AG09319 (cell line): ENCODE results near the gene OMG.
"Not testable (repeated sequence)": the region's sequence is repeated elsewhere in the genome, so short reads cannot be mapped to it uniquely, and the experiment has no call there.

Source experiments
- DNase-seq: peaks from one replicate; pipeline ENCODE4 v3.0.0-alpha.2; 2010; ENCODE audit warnings: low read depth; ENCODE audit errors: extremely low read depth
- TF ChIP-seq, protein P1 (sequence below): IDR thresholded peaks from 2 replicates; pipeline ENCODE4 v1.5.1; 2011; ENCODE audit warnings: low read depth, mild to moderate bottlenecking, inconsistent platforms, low read length, moderate library complexity

Gene OMG

GRCh38 chr17:31313982-31314781, 17.1 kb upstream of the OMG start, which contains the start of gene EVI2B:
TSS of gene EVI2B (minus strand) at chr17:31314054. CDS start at chr17:31305609, 8,445 bp downstream.
- TF ChIP-seq, protein P1, sequence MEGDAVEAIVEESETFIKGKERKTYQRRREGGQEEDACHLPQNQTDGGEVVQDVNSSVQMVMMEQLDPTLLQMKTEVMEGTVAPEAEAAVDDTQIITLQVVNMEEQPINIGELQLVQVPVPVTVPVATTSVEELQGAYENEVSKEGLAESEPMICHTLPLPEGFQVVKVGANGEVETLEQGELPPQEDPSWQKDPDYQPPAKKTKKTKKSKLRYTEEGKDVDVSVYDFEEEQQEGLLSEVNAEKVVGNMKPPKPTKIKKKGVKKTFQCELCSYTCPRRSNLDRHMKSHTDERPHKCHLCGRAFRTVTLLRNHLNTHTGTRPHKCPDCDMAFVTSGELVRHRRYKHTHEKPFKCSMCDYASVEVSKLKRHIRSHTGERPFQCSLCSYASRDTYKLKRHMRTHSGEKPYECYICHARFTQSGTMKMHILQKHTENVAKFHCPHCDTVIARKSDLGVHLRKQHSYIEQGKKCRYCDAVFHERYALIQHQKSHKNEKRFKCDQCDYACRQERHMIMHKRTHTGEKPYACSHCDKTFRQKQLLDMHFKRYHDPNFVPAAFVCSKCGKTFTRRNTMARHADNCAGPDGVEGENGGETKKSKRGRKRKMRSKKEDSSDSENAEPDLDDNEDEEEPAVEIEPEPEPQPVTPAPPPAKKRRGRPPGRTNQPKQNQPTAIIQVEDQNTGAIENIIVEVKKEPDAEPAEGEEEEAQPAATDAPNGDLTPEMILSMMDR: no peak
- DNase-seq: no peak

- DNase-seq: not testable (repeated sequence)
Observed at GRCh38 chr17:31312223-31312622, 15.2 kb upstream of the OMG start.

DNA sequence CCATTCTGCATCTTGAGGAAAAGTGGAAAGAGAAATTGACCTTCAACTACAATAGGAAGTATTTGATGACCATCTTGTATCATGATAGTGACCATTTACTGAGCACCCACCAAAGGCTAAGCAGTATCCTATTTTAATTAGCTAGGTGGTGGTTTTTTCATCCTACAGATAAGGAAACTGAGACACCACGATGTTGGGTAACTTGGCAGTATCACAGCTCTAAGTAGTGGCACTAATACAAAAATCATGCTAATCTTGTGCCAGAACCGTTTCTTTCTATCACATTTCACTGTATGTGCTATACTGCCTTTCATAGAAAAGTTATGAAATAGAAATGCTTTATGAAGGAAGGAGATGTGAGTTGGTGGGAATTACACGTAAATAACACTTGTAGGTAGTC, 14.5 kb upstream of the OMG start:
- DNase-seq: no peak
- TF ChIP-seq, protein P1: no peak

GRCh38 chr17:31310886-31311285, 13.8 kb upstream of the OMG start:
- TF ChIP-seq, protein P1: no peak
- DNase-seq: no peak

- TF ChIP-seq, protein P1: no peak
- DNase-seq: no peak
Observed at GRCh38 chr17:31310260-31310659, 13.2 kb upstream of the OMG start.

- TF ChIP-seq, protein P1: no peak
Observed at GRCh38 chr17:31309556-31309955, 12.5 kb upstream of the OMG start.

DNA sequence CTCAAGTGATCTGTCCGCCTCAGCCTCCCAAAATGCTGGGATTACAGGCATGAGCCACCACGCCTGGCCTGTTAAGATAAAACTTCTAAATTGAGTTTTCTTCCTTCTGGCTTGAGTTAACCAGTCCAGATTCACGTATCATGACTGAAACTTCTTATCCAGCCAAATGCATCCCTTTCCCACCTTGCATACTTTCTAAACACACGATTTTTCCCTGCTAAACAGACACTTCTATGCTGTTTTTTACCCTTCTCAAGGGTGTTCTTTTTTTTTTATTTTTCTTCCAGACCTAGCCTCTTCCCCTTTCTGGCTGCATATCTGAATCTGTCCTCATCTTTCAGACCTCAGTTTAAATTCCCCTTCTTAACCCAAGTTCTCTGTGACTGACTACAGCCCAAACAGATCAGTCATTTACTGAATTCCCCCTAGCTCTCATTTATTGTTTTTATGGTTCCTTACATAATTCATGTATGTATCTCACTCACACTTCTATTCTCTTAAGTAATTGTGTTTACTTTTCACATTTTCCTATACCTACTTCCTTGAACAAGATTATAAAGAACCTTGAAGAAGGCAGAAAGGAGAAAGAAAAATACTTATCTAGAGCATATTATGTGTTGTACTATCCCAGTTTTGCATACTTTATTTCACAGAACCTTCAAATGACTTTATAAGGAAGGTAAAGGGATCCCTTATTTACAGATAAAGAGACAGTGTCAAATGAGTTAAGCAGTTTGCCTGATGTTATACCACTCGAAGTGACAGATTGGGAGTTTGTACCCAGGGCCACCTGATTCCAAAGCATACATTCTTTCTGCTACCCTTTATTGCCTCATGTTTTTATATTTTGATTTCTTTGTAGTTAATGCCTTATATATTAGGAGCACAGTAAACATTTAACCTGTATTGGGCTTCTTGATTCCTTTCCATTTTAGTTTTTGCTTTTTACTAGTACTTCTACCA, 11.6 kb upstream of the OMG start:
- DNase-seq: no peak
- TF ChIP-seq, protein P1: no peak

More at GRCh38 chr17:31309556-31309955, 12.5 kb upstream of the OMG start:
- no peak for DNase-seq
